K562 (cell line): ENCODE results near the gene RBM17. TPM values are rescaled to one million over a fixed set of nuclear protein-coding genes. Genes with fewer than 3 reads are reported as not detected.

Source experiments
- ATAC-seq: fragments of 200-7000 bp; cut with Tn5 transposase; 3 replicates; pipeline ENCODE4 v1.9.1; 2020; ENCODE audit warnings: moderate library complexity
- BruUV-seq: library from RNA; stranded (reverse); fragments of 400-500 nt; replicated peaks from 2 replicates; lab custom pipeline; 2021; lab: Mats Ljungman, UMichigan
- CTCF ChIA-PET: fragments of 300-600 bp; formaldehyde crosslinking; extraction: SDS; loops from one replicate; lab custom pipeline; 2021; ENCODE audit warnings: low intra/inter-chr PET ratio; lab: Yijun Ruan, JAX
- POLR2A ChIA-PET: fragments of 300-600, 350-650 bp; sonication (Branson Sonifier 250); formaldehyde crosslinking; extraction: SDS; loops from one replicate; lab custom pipeline; 2021; ENCODE audit warnings: antibody characterized with exemption, inconsistent platforms; lab: Yijun Ruan, JAX
- DNase-seq, 4 experiments: peaks; one replicate each; pipeline versions ENCODE4 v3.0.0 to v3.0.0-alpha.2; 2011 to 2018; ENCODE audit warnings: low spot score in 3 of 4, mixed read lengths in 3 of 4; ENCODE audit errors: extremely low read depth in 1 of 4
- FAIRE-seq: peaks from 2 replicates; lab custom pipeline; 2011; peaks lifted over from hg19 to GRCh38; lab: Jason Lieb, UNC
- H2AFZ ChIP-seq: 2 replicates; pipeline ENCODE4 v1.6.0; 2011; ENCODE audit warnings: low read depth, low read length, control low read depth, inconsistent platforms
- H3K27ac ChIP-seq: fragments of 200-600 bp; 3 replicates; pipeline ENCODE4 v1.8.0; 2011; ENCODE audit warnings: low read depth, mild to moderate bottlenecking, control low read depth, inconsistent platforms, low read length, moderate library complexity, mixed read lengths; ENCODE audit errors: extremely low read depth
- H3K27me3 ChIP-seq, 2 experiments: fragments of 300-600 bp in 1 of 2; 2 replicates in 1 of 2; 3 replicates in 1 of 2; pipeline versions ENCODE4 v1.6.0 to v1.8.0; 2011; ENCODE audit warnings: inconsistent platforms in 2 of 2, low read length in 2 of 2, mild to moderate bottlenecking in 1 of 2, mixed read lengths in 1 of 2, moderate library complexity in 1 of 2; ENCODE audit not compliant: control insufficient read depth in 2 of 2, insufficient read depth in 2 of 2
- H3K36me3 ChIP-seq: fragments of 300-600 bp; 3 replicates; pipeline ENCODE4 v1.8.0; 2011; ENCODE audit warnings: mild to moderate bottlenecking, low read length, inconsistent platforms; ENCODE audit not compliant: control insufficient read depth, insufficient read depth
- H3K4me1 ChIP-seq, 2 experiments: fragments of 200-600 bp in 1 of 2; replicated peaks in 1 of 2; 2 replicates in 1 of 2; 3 replicates in 1 of 2; pipeline versions ENCODE4 v1.5.1 to v1.8.0; 2011; ENCODE audit warnings: inconsistent platforms in 2 of 2, low read length in 2 of 2, mild to moderate bottlenecking in 1 of 2, mixed read lengths in 1 of 2, moderate library complexity in 1 of 2; ENCODE audit not compliant: control insufficient read depth in 2 of 2, insufficient read depth in 2 of 2
- H3K4me2 ChIP-seq: 2 replicates; pipeline ENCODE4 v1.6.1; 2011; ENCODE audit warnings: low read length, control low read depth, inconsistent platforms, mixed read lengths; ENCODE audit not compliant: insufficient read depth
- H3K4me3 ChIP-seq: fragments of 200-600 bp; sonication (generic), shearing (Covaris generic); 2 replicates; pipeline ENCODE4 v1.5.1; 2016; ENCODE audit warnings: control low read depth, inconsistent platforms
- H3K79me2 ChIP-seq: fragments of 200-600 bp; 3 replicates; pipeline ENCODE4 v1.8.0; 2011; ENCODE audit warnings: low read length, inconsistent platforms; ENCODE audit not compliant: control insufficient read depth, insufficient read depth
- H3K9ac ChIP-seq, 2 experiments: 2 replicates each; pipeline versions ENCODE4 v1.6.0 to v1.6.1; 2011; ENCODE audit warnings: low read depth in 2 of 2, low read length in 2 of 2, control low read depth in 1 of 2, inconsistent platforms in 1 of 2, mild to moderate bottlenecking in 1 of 2, mixed read lengths in 1 of 2; ENCODE audit not compliant: insufficient read depth in 1 of 2
- H3K9me1 ChIP-seq: one replicate; pipeline ENCODE4 v1.6.0; 2011; ENCODE audit warnings: inconsistent platforms, mild to moderate bottlenecking, low read length, moderate library complexity; ENCODE audit not compliant: control insufficient read depth, insufficient read depth
- H3K9me3 ChIP-seq: replicated peaks from 2 replicates; pipeline ENCODE4 v1.5.1; 2011; ENCODE audit warnings: low read depth, low read length, inconsistent platforms; ENCODE audit not compliant: control insufficient read depth, insufficient read depth
- H4K20me1 ChIP-seq: replicated peaks from 2 replicates; pipeline ENCODE4 v1.6.1; 2011; ENCODE audit warnings: low read length, inconsistent platforms, mixed read lengths; ENCODE audit not compliant: control insufficient read depth, insufficient read depth
- TCF7 ChIP-seq: sonication (generic); IDR thresholded peaks from 2 replicates; pipeline ENCODE4 v1.6.1; 2016; ENCODE audit warnings: antibody characterized with exemption, borderline replicate concordance
- ZNF830 ChIP-seq: fragments of 250-450 bp; sonication (Bioruptor Pico); IDR thresholded peaks from 2 replicates; pipeline ENCODE4 v1.5.0; 2021; ENCODE audit warnings: mild to moderate bottlenecking
- WGBS: fragments of 100-300 bp; shearing (Covaris generic); methylation state at CpG from one replicate; pipeline ENCODE4 v1.1.6; 2016; ENCODE audit warnings: low coverage, mixed read lengths; ENCODE audit not compliant: insufficient coverage; ENCODE audit errors: missing lambda C conversion rate; 5-methylcytosine and 5-hydroxymethylcytosine counted together
- in situ Hi-C: fragments of 300-500 bp; cut with MboI; formaldehyde crosslinking; loops from 4 replicates; pipeline ENCODE4 v1.15.0; 2018; ENCODE audit warnings: inconsistent platforms, mixed read lengths
- intact Hi-C: fragments of 100-400 bp; cut with micrococcal nuclease; formaldehyde crosslinking; loops from 2 replicates; pipeline ENCODE4 v1.14.2; 2022
- polyA plus RNA-seq, 8 experiments: library from polyadenylated mRNA; depleted of rRNA in 4 of 8; stranded (reverse) in 5 of 8; unstranded in 3 of 8; fragments of >200 nt; fragmentation: Nextera tagmentation in 2 of 8; fragmentation: Illumina TruSeq in 1 of 8; extraction: Ambion mirVana in 2 of 8; extraction: Trizol in 1 of 8; gene quantifications; 2 replicates each; pipeline versions ENCODE4 v1.2.1 to v1.2.3, GENCODE V29; 2011 to 2014; ENCODE audit warnings: inconsistent platforms in 1 of 8, missing spikeins in 1 of 8
- total RNA-seq, 7 experiments: library from RNA; depleted of rRNA in 6 of 7; stranded (reverse); fragments of >200 nt in 6 of 7; fragmentation: Illumina TruSeq in 2 of 7; extraction: Trizol in 2 of 7; gene quantifications; 2 replicates each; pipeline versions ENCODE4 v1.2.1 to v1.2.3, GENCODE V29; 2011 to 2021; ENCODE audit warnings: low replicate concordance in 1 of 7
- TF ChIP-seq, protein P1 (sequence below): fragments of 450-650 bp; formaldehyde crosslinking; conservative IDR thresholded peaks from 2 replicates; pipeline ENCODE4 v1.4.0; 2022; ENCODE audit warnings: mild to moderate bottlenecking, missing genetic modification characterization

The RBM17 gene
- total and polyA plus RNA-seq, 9 of the 15 experiments (the other 6 are each of a cell fraction or from before 2014, with no cell fraction given) = 23.6 to 217 (median 124) TPM

DNA sequence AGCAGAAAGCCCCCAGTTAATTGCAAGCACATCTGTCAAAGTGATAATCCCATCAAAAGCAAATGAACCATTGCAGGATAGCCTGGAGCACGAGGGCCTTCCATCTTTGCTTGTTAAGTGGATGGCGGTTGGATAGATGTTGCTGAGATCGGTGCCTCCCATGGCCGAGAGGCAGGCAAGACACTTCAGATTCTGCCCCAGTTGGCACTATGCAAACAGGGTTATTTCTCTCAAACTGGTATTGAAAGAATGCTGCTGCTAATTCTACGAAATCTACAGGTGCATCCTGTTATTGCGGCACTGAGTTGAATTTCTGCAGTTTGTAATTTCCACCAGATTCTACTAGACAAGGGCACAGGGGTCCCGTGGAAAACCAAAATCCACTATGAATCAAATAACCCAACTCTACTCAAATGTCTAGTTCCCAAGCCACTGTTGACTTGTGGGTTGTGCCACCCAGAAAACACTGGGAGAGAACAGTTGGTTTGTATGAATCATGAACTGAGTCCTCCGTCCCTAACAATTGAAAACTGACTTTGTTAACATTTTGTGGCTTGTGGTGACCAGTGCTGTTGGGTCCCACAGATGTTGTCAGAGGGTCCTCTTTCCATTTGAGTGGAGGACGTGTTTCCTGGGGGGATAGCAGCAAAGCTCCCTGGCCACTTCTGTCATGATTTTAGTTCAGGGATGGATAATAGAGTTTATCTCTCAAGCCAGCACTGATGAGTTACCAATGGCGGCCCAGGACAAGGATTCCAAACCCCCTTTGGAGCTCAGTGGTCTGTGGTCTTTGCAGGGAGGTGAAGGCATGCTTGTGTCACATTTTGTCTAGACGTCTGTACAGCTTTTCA lies 19.5 kb upstream of the RBM17 start:
- ChIA-PET CTCF (no interaction called here), POLR2A (interaction anchor here (0.6 kb wide), 2 partner anchors 20 to 252 kb away, joined by 3 read pairs; no protein-coding TSS in a partner anchor)
- no peaks in the 10 kb centered on the region for H3K36me3 ChIP-seq
- DNase-seq (no peak), ATAC-seq (no peak), FAIRE-seq (no peak)
- TF ChIP-seq ZNF830 (CRISPR knock-in tag) (no peak), TCF7 (no peak)
- TF ChIP-seq, protein P1, sequence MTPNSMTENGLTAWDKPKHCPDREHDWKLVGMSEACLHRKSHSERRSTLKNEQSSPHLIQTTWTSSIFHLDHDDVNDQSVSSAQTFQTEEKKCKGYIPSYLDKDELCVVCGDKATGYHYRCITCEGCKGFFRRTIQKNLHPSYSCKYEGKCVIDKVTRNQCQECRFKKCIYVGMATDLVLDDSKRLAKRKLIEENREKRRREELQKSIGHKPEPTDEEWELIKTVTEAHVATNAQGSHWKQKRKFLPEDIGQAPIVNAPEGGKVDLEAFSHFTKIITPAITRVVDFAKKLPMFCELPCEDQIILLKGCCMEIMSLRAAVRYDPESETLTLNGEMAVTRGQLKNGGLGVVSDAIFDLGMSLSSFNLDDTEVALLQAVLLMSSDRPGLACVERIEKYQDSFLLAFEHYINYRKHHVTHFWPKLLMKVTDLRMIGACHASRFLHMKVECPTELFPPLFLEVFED (CRISPR knock-in tag) = no peak
- no TSS peak for BruUV-seq
- no peak overlapping the region for H3K9ac ChIP-seq
- H3K4me1 ChIP-seq = no peaks in the 10 kb centered on the region
- H3K79me2 ChIP-seq = no peaks in the 10 kb centered on the region
- no peaks in the 10 kb centered on the region for H3K9me3 ChIP-seq
- no peak overlapping the region for H2AFZ ChIP-seq
- WGBS = 14% methylated on average over 10 of the region's 11 CpGs
- in situ Hi-C loops = no loop called here
- no peak overlapping the region for H3K4me2 ChIP-seq
- no peak overlapping the region for H3K27ac ChIP-seq
- H3K9me1 ChIP-seq = no peaks in the 10 kb centered on the region
- 0 out of 2 replicates have a peak, but pooled peaks cover 4% of the 10 kb centered on the region for H4K20me1 ChIP-seq
- peaks cover 34 to 44% of the 10 kb centered on the region in 2 experiments for H3K27me3 ChIP-seq
- H3K4me3 ChIP-seq = no peak overlapping the region
- intact Hi-C loops = no loop called here
